H1 (cell line): ENCODE data around the gene MATR3. TPM values are rescaled to one million over a fixed set of nuclear protein-coding genes. Genes with fewer than 3 reads are reported as not detected.

Source experiments
- CTCF ChIA-PET: fragments of 300-600 bp; sonication (Branson Sonifier 250); formaldehyde crosslinking; loops from one replicate; lab custom pipeline; 2021; ENCODE audit not compliant: partially characterized antibody; lab: Charles Lee
- POLR2A ChIA-PET: fragments of 300-600 bp; sonication (Branson Sonifier 250); formaldehyde crosslinking; loops from one replicate; lab custom pipeline; 2021; ENCODE audit warnings: inconsistent platforms; ENCODE audit not compliant: partially characterized antibody; lab: Charles Lee
- DNase-seq, 2 experiments: peaks; one replicate each; pipeline versions ENCODE4 v3.0.0 to v3.0.0-alpha.2; 2010 to 2022; ENCODE audit warnings: low spot score in 2 of 2, low read depth in 1 of 2, mixed read lengths in 1 of 2
- FAIRE-seq: peaks from 2 replicates; lab custom pipeline; 2011; peaks lifted over from hg19 to GRCh38; lab: Jason Lieb, UNC
- H2AFZ ChIP-seq: 2 replicates; pipeline ENCODE4 v1.8.1; 2012; ENCODE audit warnings: low read length, inconsistent platforms
- H2AK5ac ChIP-seq: 2 replicates; pipeline ENCODE4 v1.6.1; 2013; ENCODE audit warnings: low read depth, low read length
- H2BK120ac ChIP-seq: replicated peaks from 2 replicates; pipeline ENCODE3; 2013; ENCODE audit warnings: low read depth, low read length, inconsistent platforms
- H2BK12ac ChIP-seq: 2 replicates; pipeline ENCODE4 v1.6.1; 2013; ENCODE audit warnings: low read depth, low read length
- H2BK15ac ChIP-seq: 2 replicates; pipeline ENCODE4 v1.6.1; 2013; ENCODE audit warnings: low read length
- H2BK20ac ChIP-seq: 2 replicates; pipeline ENCODE4 v1.6.1; 2013; ENCODE audit warnings: low read length
- H2BK5ac ChIP-seq: 2 replicates; pipeline ENCODE4 v1.6.1; 2013; ENCODE audit warnings: low read depth, low read length
- H3K14ac ChIP-seq: 2 replicates; pipeline ENCODE4 v1.6.1; 2013; ENCODE audit warnings: inconsistent platforms; ENCODE audit not compliant: insufficient read length
- H3K18ac ChIP-seq: 2 replicates; pipeline ENCODE4 v1.6.1; 2013; ENCODE audit warnings: low read length; ENCODE audit errors: extremely low read depth
- H3K23ac ChIP-seq: 2 replicates; pipeline ENCODE4 v1.6.1; 2013; ENCODE audit warnings: inconsistent platforms; ENCODE audit not compliant: insufficient read length
- H3K23me2 ChIP-seq: 2 replicates; pipeline ENCODE4 v1.6.1; 2013; ENCODE audit warnings: low read depth, low read length
- H3K27ac ChIP-seq: 2 replicates; pipeline ENCODE4 v1.6.1; 2011; ENCODE audit warnings: low read depth, low read length, inconsistent platforms
- H3K27me3 ChIP-seq, 4 experiments: replicated peaks in 1 of 4; 1 replicate in 1 of 4; 2 replicates in 3 of 4; pipeline versions ENCODE4 v1.6.1 to v1.8.1; 2011 to 2013; ENCODE audit warnings: low read length in 3 of 4, mild to moderate bottlenecking in 3 of 4, inconsistent platforms in 2 of 4, mixed read lengths in 2 of 4, moderate library complexity in 1 of 4; ENCODE audit not compliant: control insufficient read depth in 3 of 4, insufficient read depth in 3 of 4; ENCODE audit errors: extremely low read depth in 1 of 4
- H3K36me3 ChIP-seq, 4 experiments: 2 replicates each; pipeline versions ENCODE4 v1.6.1 to v1.8.1; 2011 to 2013; ENCODE audit warnings: mild to moderate bottlenecking in 4 of 4, low read length in 3 of 4, moderate library complexity in 2 of 4, control low read depth in 1 of 4, inconsistent platforms in 1 of 4; ENCODE audit not compliant: insufficient read depth in 4 of 4, control insufficient read depth in 2 of 4
- H3K4ac ChIP-seq: replicated peaks from 2 replicates; pipeline ENCODE3; 2013; ENCODE audit warnings: low read length, low read depth, mixed read lengths, inconsistent platforms; ENCODE audit not compliant: insufficient read length
- H3K4me1 ChIP-seq, 4 experiments: replicated peaks in 1 of 4; 1 replicate in 1 of 4; 2 replicates in 3 of 4; pipeline versions ENCODE4 v1.6.1 to v1.8.1; 2011 to 2013; ENCODE audit warnings: low read length in 3 of 4, inconsistent platforms in 2 of 4, mixed read lengths in 1 of 4; ENCODE audit not compliant: insufficient read depth in 4 of 4, control insufficient read depth in 3 of 4
- H3K4me2 ChIP-seq, 2 experiments: 2 replicates each; pipeline versions ENCODE4 v1.6.1 to v1.8.1; 2011 to 2013; ENCODE audit warnings: low read depth in 2 of 2, low read length in 2 of 2, control low read depth in 1 of 2, inconsistent platforms in 1 of 2, mild to moderate bottlenecking in 1 of 2; ENCODE audit not compliant: insufficient read depth in 1 of 2
- H3K4me3 ChIP-seq, 4 experiments: fragments of 200-600, 300-600 bp in 1 of 4; sonication (generic), shearing (Covaris generic), sonication (Bioruptor Twin) in 1 of 4; 2 replicates each; pipeline versions ENCODE4 v1.5.1 to v1.8.1; 2011 to 2016; ENCODE audit warnings: low read length in 4 of 4, low read depth in 3 of 4, control low read depth in 2 of 4, inconsistent platforms in 2 of 4, mild to moderate bottlenecking in 2 of 4, mixed read lengths in 1 of 4, moderate library complexity in 1 of 4; ENCODE audit not compliant: insufficient read depth in 2 of 4; ENCODE audit errors: extremely low read depth in 1 of 4
- H3K56ac ChIP-seq: replicated peaks from 2 replicates; pipeline ENCODE3; 2013; ENCODE audit warnings: low read depth, mild to moderate bottlenecking, mixed read lengths, low read length, inconsistent platforms; ENCODE audit not compliant: insufficient read length
- H3K79me1 ChIP-seq: 2 replicates; pipeline ENCODE4 v1.6.1; 2013; ENCODE audit warnings: low read depth, low read length, control low read depth
- H3K79me2 ChIP-seq, 2 experiments: 2 replicates each; pipeline versions ENCODE4 v1.6.1 to v1.8.1; 2012 to 2013; ENCODE audit warnings: low read length in 2 of 2, mild to moderate bottlenecking in 2 of 2, inconsistent platforms in 1 of 2; ENCODE audit not compliant: insufficient read depth in 2 of 2, control insufficient read depth in 1 of 2
- H3K9ac ChIP-seq, 4 experiments: replicated peaks in 1 of 4; 1 replicate in 1 of 4; 2 replicates in 3 of 4; pipeline versions ENCODE4 v1.6.1 to v1.8.1; 2011 to 2013; ENCODE audit warnings: low read depth in 3 of 4, low read length in 3 of 4, control low read depth in 2 of 4, mild to moderate bottlenecking in 2 of 4, moderate library complexity in 2 of 4, inconsistent platforms in 1 of 4; ENCODE audit errors: extremely low read depth in 1 of 4
- H3K9me3 ChIP-seq, 2 experiments: 2 replicates each; pipeline versions ENCODE4 v1.6.1 to v1.8.1; 2012 to 2013; ENCODE audit warnings: mild to moderate bottlenecking in 2 of 2, moderate library complexity in 2 of 2, control low read depth in 1 of 2, inconsistent platforms in 1 of 2, low read depth in 1 of 2, low read length in 1 of 2, mixed read lengths in 1 of 2; ENCODE audit not compliant: insufficient read depth in 2 of 2
- H4K20me1 ChIP-seq, 2 experiments: replicated peaks in 1 of 2; 2 replicates each; pipeline versions ENCODE3 to v1.8.1; 2011 to 2013; ENCODE audit warnings: inconsistent platforms in 2 of 2, low read length in 2 of 2, mild to moderate bottlenecking in 1 of 2; ENCODE audit not compliant: insufficient read depth in 2 of 2, control insufficient read depth in 1 of 2
- H4K5ac ChIP-seq: 2 replicates; pipeline ENCODE4 v1.6.1; 2013; ENCODE audit warnings: low read length, low read depth, mixed read lengths, inconsistent platforms; ENCODE audit not compliant: insufficient read length
- H4K8ac ChIP-seq: 2 replicates; pipeline ENCODE4 v1.8.0; 2013; ENCODE audit warnings: mild to moderate bottlenecking, moderate library complexity, low read length, inconsistent platforms; ENCODE audit not compliant: insufficient read depth; ENCODE audit errors: extremely low read depth
- H4K91ac ChIP-seq: replicated peaks from 2 replicates; pipeline ENCODE3; 2013; ENCODE audit warnings: low read length, mixed read lengths, inconsistent platforms; ENCODE audit not compliant: insufficient read length
- GABPA ChIP-seq: IDR thresholded peaks from 2 replicates; pipeline ENCODE4 v1.6.1; 2011; ENCODE audit warnings: mild to moderate bottlenecking, low read length, moderate library complexity, borderline replicate concordance; ENCODE audit not compliant: insufficient read depth
- JUND ChIP-seq: IDR thresholded peaks from 2 replicates; pipeline ENCODE4 v1.6.1; 2011; ENCODE audit warnings: mild to moderate bottlenecking, improper control_type of control experiment, low read length
- RAD21 ChIP-seq, 2 experiments: IDR thresholded peaks in 1 of 2; conservative IDR thresholded peaks in 1 of 2; 2 replicates each; pipeline ENCODE4 v1.6.1; 2011; ENCODE audit warnings: low read depth in 2 of 2, low read length in 2 of 2, improper control_type of control experiment in 1 of 2, inconsistent platforms in 1 of 2, mild to moderate bottlenecking in 1 of 2, moderate library complexity in 1 of 2
- SIRT6 ChIP-seq: IDR thresholded peaks from one replicate; pipeline ENCODE4 v1.7.1; 2012; ENCODE audit warnings: low read length, inconsistent platforms
- TAF1 ChIP-seq: IDR thresholded peaks from 2 replicates; pipeline ENCODE4 v1.6.1; 2011; ENCODE audit warnings: mild to moderate bottlenecking, low read depth, low read length
- WGBS, 2 experiments: shearing (Covaris generic) in 1 of 2; methylation state at CpG; one replicate each; pipeline versions ENCODE4 v1.1.6 to v1.1.7; 2013 to 2015; ENCODE audit warnings: low lambda C conversion rate in 2 of 2, mixed read lengths in 2 of 2, inconsistent platforms in 1 of 2, low coverage in 1 of 2, missing lambda C conversion rate in 1 of 2; ENCODE audit not compliant: insufficient replicate concordance in 2 of 2, insufficient coverage in 1 of 2, insufficient read length in 1 of 2; ENCODE audit errors: extremely low coverage in 1 of 2, missing lambda C conversion rate in 1 of 2; 5-methylcytosine and 5-hydroxymethylcytosine counted together
- polyA plus RNA-seq, 7 experiments: library from polyadenylated mRNA; depleted of rRNA in 3 of 7; stranded (reverse) in 5 of 7; unstranded in 2 of 7; fragments of >200 nt in 5 of 7; fragments of 200-250 nt in 2 of 7; gene quantifications; 1 replicate in 5 of 7; 2 replicates in 1 of 7; 4 replicates in 1 of 7; pipeline versions ENCODE4 v1.2.1 to v1.2.3, GENCODE V29; 2011 to 2013; ENCODE audit warnings: missing spikeins in 2 of 7, mixed read lengths in 2 of 7
- total RNA-seq: library from RNA; stranded (reverse); fragmentation: NEBNext Ultra II Directional; extraction: Animal tissue kit (Norgen Biotek cat#: 25700); gene quantifications from 2 replicates; pipeline ENCODE4 v1.2.1, GENCODE V29; 2021

Gene MATR3
- total and polyA plus RNA-seq, 2 of the 8 experiments (the other 6 are each of a cell fraction or from before 2014, with no cell fraction given): 116 to 389 TPM

DNA sequence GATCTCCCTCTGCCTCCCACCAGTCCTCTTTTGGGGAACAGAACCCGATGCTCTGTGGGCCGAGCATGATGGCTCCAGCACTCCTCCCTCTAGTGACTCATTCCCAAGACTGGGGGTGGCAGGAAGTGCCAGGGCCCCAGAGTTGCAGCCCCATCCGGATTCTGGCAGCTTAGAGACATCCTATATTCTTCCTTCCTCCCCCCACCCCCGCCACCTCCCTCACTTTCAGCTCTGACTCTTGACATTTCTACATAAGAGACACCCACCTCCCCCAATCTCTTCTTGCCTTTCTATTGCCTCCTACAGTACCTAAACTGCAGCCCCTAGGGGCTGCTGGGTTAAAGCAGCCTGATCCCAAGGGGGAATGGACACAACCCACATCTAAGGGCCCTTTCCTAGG is 47.1 kb upstream of the MATR3 start:
- H3K23ac ChIP-seq: no peak overlapping the region
- H2BK20ac ChIP-seq: no peak overlapping the region
- no peaks in the 10 kb centered on the region for H3K79me1 ChIP-seq
- no peaks in the 10 kb centered on the region for H4K20me1 ChIP-seq
- peak overlapping the region; percentile 51 for H2AFZ ChIP-seq
- H3K27ac ChIP-seq: no peak overlapping the region
- no peak overlapping the region for H4K8ac ChIP-seq
- peak overlapping the region; percentile 60; the same call in 1 of the 2 replicates for H3K18ac ChIP-seq
- H3K9me3 ChIP-seq: no peaks in the 10 kb centered on the region
- no peak overlapping the region for H3K4ac ChIP-seq
- H3K56ac ChIP-seq: no peak overlapping the region
- H4K91ac ChIP-seq: no peak overlapping the region
- no peak overlapping the region for H3K14ac ChIP-seq
- no peak overlapping the region for H3K4me3 ChIP-seq
- FAIRE-seq (no peak), DNase-seq (no peak)
- 57% methylated on average over 3 of the region's 4 CpGs; no CpG with 5 or more reads in 1 of the 2 experiments for WGBS, 2 experiments
- H3K27me3 ChIP-seq: no peaks in the 10 kb centered on the region
- no peaks in the 10 kb centered on the region for H3K23me2 ChIP-seq
- H2BK120ac ChIP-seq: no peak overlapping the region
- H3K4me2 ChIP-seq: no peak overlapping the region
- H3K36me3 ChIP-seq: no peaks in the 10 kb centered on the region
- ChIA-PET POLR2A (interaction anchor here (0.6 to 0.9 kb wide), 2 partner anchors 31 to 122 kb away, joined by 3 to 5 read pairs; no protein-coding TSS in a partner anchor), CTCF (interaction anchor here (0.8 to 2.3 kb wide), 9 partner anchors 12 to 635 kb away, joined by 3 to 13 read pairs (median 3); no protein-coding TSS in a partner anchor)
- H2BK12ac ChIP-seq: no peak overlapping the region; the same call in 1 of the 2 replicates
- TF ChIP-seq JUND: peak; percentile 53; the same call in 1 of the 2 replicates
- TF ChIP-seq TAF1: 0 out of 2 replicates have a peak, but pooled peaks have one; percentile 16
- TF ChIP-seq GABPA: no peak
- no peak for TF ChIP-seq SIRT6
- peak in 1 of 2 experiments; percentile 2; a peak in 1 of 4 replicates for TF ChIP-seq RAD21 (IDR thresholded peaks at IDR 0.05 in 1 of 2, conservative IDR thresholded peaks at IDR 0.05 in 1 of 2; ENCODE audit: low read depth in 2 of 2, low read length in 2 of 2)
- no peak overlapping the region for H4K5ac ChIP-seq
- no peak overlapping the region for H2BK15ac ChIP-seq
- H3K9ac ChIP-seq: no peak overlapping the region
- H2AK5ac ChIP-seq: no peak overlapping the region
- no peaks in the 10 kb centered on the region for H3K79me2 ChIP-seq
- H3K4me1 ChIP-seq: peaks cover 0 to 3% (median 0%) of the 10 kb centered on the region in 4 experiments; a peak in 2 of 7 replicates
- H2BK5ac ChIP-seq: no peak overlapping the region
